Activated T-helper 1 cell treated with anti-CD3 and anti-CD28 coated beads, Interleukin-12 subunit alpha, Interleukin-12 subunit beta, Interleukin-2, Interleukin-4 antibody, amounts not matched to agents 30 ng/mL and 10 ng/mL and 1 ng/mL, durations not matched to agents 14 hours and 24 hours and 36 hours (primary cell): ENCODE measurements around the gene TCF7L2. TPM values are rescaled to one million over a fixed set of nuclear protein-coding genes. Genes with fewer than 3 reads are reported as not detected.

Experiments
- DNase-seq: peaks from one replicate; pipeline ENCODE4 v3.0.0; 2021; ENCODE audit warnings: low spot score
- H3K27ac Mint-ChIP-seq: one replicate; pipeline ENCODE4 v1.8.0; 2021; ENCODE audit warnings: mild to moderate bottlenecking, mixed read lengths
- H3K27me3 Mint-ChIP-seq: one replicate; pipeline ENCODE4 v1.8.0; 2022; ENCODE audit warnings: mild to moderate bottlenecking, moderate library complexity, mixed read lengths; ENCODE audit not compliant: insufficient read depth
- H3K36me3 Mint-ChIP-seq: one replicate; pipeline ENCODE4 v1.8.0; 2021; ENCODE audit warnings: low read depth, mixed read lengths
- H3K4me1 Mint-ChIP-seq: one replicate; pipeline ENCODE4 v1.8.0; 2021; ENCODE audit warnings: low read depth, mixed read lengths
- H3K4me3 Mint-ChIP-seq: one replicate; pipeline ENCODE4 v1.8.0; 2021; ENCODE audit warnings: mild to moderate bottlenecking, moderate library complexity, mixed read lengths
- H3K9me3 Mint-ChIP-seq: one replicate; pipeline ENCODE4 v1.8.0; 2021; ENCODE audit warnings: mixed read lengths
- intact Hi-C: fragments of 100-400 bp; cut with micrococcal nuclease; formaldehyde crosslinking; loops from one replicate; pipeline ENCODE4 v1.15.1; 2024
- total RNA-seq: library from RNA; stranded (reverse); gene quantifications from 2 replicates; pipeline ENCODE4 v1.2.3, GENCODE V29; 2022

Gene TCF7L2
- total RNA-seq, 1 donor from 2014 or later: 0.36 TPM

- Mint-ChIP-seq H3K4me3 (no peak overlapping the region), H3K9me3 (no peaks in the 10 kb centered on the region)
Observed at GRCh38 chr10:113067501-113067900, 117.5 kb downstream of the TCF7L2 start.

GRCh38 chr10:113068178-113068890, 118.3 kb downstream of the TCF7L2 start:
- H3K9me3 Mint-ChIP-seq: no peaks in the 10 kb centered on the region

More at GRCh38 chr10:113067501-113067900, 117.5 kb downstream of the TCF7L2 start:
- H3K36me3 Mint-ChIP-seq: no peaks in the 10 kb centered on the region
- H3K27ac Mint-ChIP-seq: no peak overlapping the region
- peaks cover 4% of the 10 kb centered on the region for H3K27me3 Mint-ChIP-seq
- no peak for DNase-seq
- intact Hi-C loops: no loop called here
- no peaks in the 10 kb centered on the region for H3K4me1 Mint-ChIP-seq

GRCh38 chr10:113069595-113069994, 119.5 kb downstream of the TCF7L2 start:
- intact Hi-C loops: no loop called here
- no peak for DNase-seq
- Mint-ChIP-seq H3K4me3 (no peak overlapping the region), H3K27me3 (peaks cover 4% of the 10 kb centered on the region), H3K9me3 (no peaks in the 10 kb centered on the region), H3K36me3 (no peaks in the 10 kb centered on the region), H3K4me1 (no peaks in the 10 kb centered on the region), H3K27ac (no peak overlapping the region)

More at GRCh38 chr10:113068178-113068890, 118.3 kb downstream of the TCF7L2 start:
- no peak overlapping the region for H3K27ac Mint-ChIP-seq
- H3K36me3 Mint-ChIP-seq: no peaks in the 10 kb centered on the region
- H3K4me1 Mint-ChIP-seq: no peaks in the 10 kb centered on the region
- H3K27me3 Mint-ChIP-seq: peaks cover 4% of the 10 kb centered on the region
- no peak for DNase-seq
- H3K4me3 Mint-ChIP-seq: no peak overlapping the region
- intact Hi-C loops: no loop called here

- Mint-ChIP-seq H3K4me3 (no peak overlapping the region), H3K27me3 (peaks cover 4% of the 10 kb centered on the region), H3K4me1 (no peaks in the 10 kb centered on the region), H3K36me3 (no peaks in the 10 kb centered on the region), H3K9me3 (no peaks in the 10 kb centered on the region), H3K27ac (no peak overlapping the region)
- intact Hi-C loops: no loop called here
- no peak for DNase-seq
Observed at GRCh38 chr10:113071446-113071845, 121.4 kb downstream of the TCF7L2 start.

GRCh38 chr10:113073549-113074189, 123.6 kb downstream of the TCF7L2 start:
- Mint-ChIP-seq H3K4me3 (no peak overlapping the region), H3K9me3 (no peaks in the 10 kb centered on the region), H3K27ac (no peak overlapping the region), H3K4me1 (no peaks in the 10 kb centered on the region), H3K36me3 (no peaks in the 10 kb centered on the region), H3K27me3 (peaks cover 4% of the 10 kb centered on the region)
- no peak for DNase-seq
- intact Hi-C loops: no loop called here

GRCh38 chr10:113076949-113077348, 126.9 kb downstream of the TCF7L2 start:
- Mint-ChIP-seq H3K27me3 (no peaks in the 10 kb centered on the region), H3K9me3 (no peaks in the 10 kb centered on the region), H3K4me1 (no peaks in the 10 kb centered on the region), H3K4me3 (no peak overlapping the region), H3K27ac (no peak overlapping the region), H3K36me3 (no peaks in the 10 kb centered on the region)
- DNase-seq: no peak
- intact Hi-C loops: no loop called here

GRCh38 chr10:113078282-113078907, 128.3 kb downstream of the TCF7L2 start:
- no peak for DNase-seq
- no peaks in the 10 kb centered on the region for H3K4me1 Mint-ChIP-seq
- H3K27ac Mint-ChIP-seq: no peak overlapping the region
- intact Hi-C loops: no loop called here
- no peaks in the 10 kb centered on the region for H3K9me3 Mint-ChIP-seq
- H3K27me3 Mint-ChIP-seq: no peaks in the 10 kb centered on the region
- no peaks in the 10 kb centered on the region for H3K36me3 Mint-ChIP-seq
- H3K4me3 Mint-ChIP-seq: no peak overlapping the region

- intact Hi-C loops: no loop called here
- Mint-ChIP-seq H3K36me3 (no peaks in the 10 kb centered on the region), H3K27ac (no peak overlapping the region), H3K4me3 (no peak overlapping the region), H3K27me3 (no peaks in the 10 kb centered on the region), H3K4me1 (no peaks in the 10 kb centered on the region), H3K9me3 (no peaks in the 10 kb centered on the region)
- no peak for DNase-seq
Observed at GRCh38 chr10:113080061-113080924, 130.2 kb downstream of the TCF7L2 start.

GRCh38 chr10:113080925-113081229, 130.8 kb downstream of the TCF7L2 start:
- DNase-seq: no peak
- Mint-ChIP-seq H3K9me3 (no peaks in the 10 kb centered on the region), H3K27ac (no peak overlapping the region), H3K36me3 (no peaks in the 10 kb centered on the region), H3K4me1 (no peaks in the 10 kb centered on the region), H3K27me3 (no peaks in the 10 kb centered on the region), H3K4me3 (no peak overlapping the region)
- intact Hi-C loops: no loop called here

GRCh38 chr10:113084031-113084430, 134.0 kb downstream of the TCF7L2 start:
- Mint-ChIP-seq H3K27me3 (peaks cover 4% of the 10 kb centered on the region), H3K27ac (no peak overlapping the region), H3K4me1 (no peaks in the 10 kb centered on the region), H3K9me3 (no peaks in the 10 kb centered on the region), H3K36me3 (no peaks in the 10 kb centered on the region), H3K4me3 (no peak overlapping the region)
- DNase-seq: no peak
- intact Hi-C loops: no loop called here

GRCh38 chr10:113085776-113086175, 135.7 kb downstream of the TCF7L2 start:
- no peaks in the 10 kb centered on the region for H3K36me3 Mint-ChIP-seq
- no peak overlapping the region for H3K27ac Mint-ChIP-seq
- no peak overlapping the region for H3K4me3 Mint-ChIP-seq
- intact Hi-C loops: no loop called here
- no peak for DNase-seq
- no peaks in the 10 kb centered on the region for H3K9me3 Mint-ChIP-seq
- peaks cover 4% of the 10 kb centered on the region for H3K27me3 Mint-ChIP-seq
- no peaks in the 10 kb centered on the region for H3K4me1 Mint-ChIP-seq

- intact Hi-C loops: no loop called here
- Mint-ChIP-seq H3K27ac (no peak overlapping the region), H3K4me3 (no peak overlapping the region), H3K36me3 (no peaks in the 10 kb centered on the region), H3K9me3 (no peaks in the 10 kb centered on the region), H3K4me1 (no peaks in the 10 kb centered on the region), H3K27me3 (peaks cover 4% of the 10 kb centered on the region)
- no peak for DNase-seq
Observed at GRCh38 chr10:113086282-113086681, 136.2 kb downstream of the TCF7L2 start.
